Measurements from ENCODE around the gene TTC21B.

The TTC21B gene

GRCh38 chr2:165840333-165840958 lies 113.1 kb downstream of the TTC21B start:
- no peak overlapping the region for H3K27ac ChIP-seq (ENCODE audit: low read depth, low read length)
- no peak overlapping the region for H3K4me3 ChIP-seq (ENCODE audit: low read depth, low read length)
- no peaks in the 10 kb centered on the region for H3K9me3 ChIP-seq (ENCODE audit: control insufficient read depth, insufficient read depth, low read length)
- H3K4me1 ChIP-seq (ENCODE audit: control insufficient read depth, insufficient read depth, low read length), result peaks cover 36% of the 10 kb centered on the region
- H3K36me3 ChIP-seq (ENCODE audit: control insufficient read depth, insufficient read depth, low read length), result no peaks in the 10 kb centered on the region
- no peaks in the 10 kb centered on the region for H3K27me3 ChIP-seq (ENCODE audit: control insufficient read depth, insufficient read depth, low read length)
- no peak overlapping the region for H3K9ac ChIP-seq (ENCODE audit: low read depth, low read length)

GRCh38 chr2:165839610-165840009 lies 114.0 kb downstream of the TTC21B start:
- Histone ChIP-seq H3K9ac (ENCODE audit: low read depth, low read length) (no peak overlapping the region), H3K4me1 (ENCODE audit: control insufficient read depth, insufficient read depth, low read length) (peaks cover 28% of the 10 kb centered on the region), H3K27ac (ENCODE audit: low read depth, low read length) (no peak overlapping the region), H3K36me3 (ENCODE audit: control insufficient read depth, insufficient read depth, low read length) (no peaks in the 10 kb centered on the region), H3K9me3 (ENCODE audit: control insufficient read depth, insufficient read depth, low read length) (no peaks in the 10 kb centered on the region), H3K4me3 (ENCODE audit: low read depth, low read length) (no peak overlapping the region), H3K27me3 (ENCODE audit: control insufficient read depth, insufficient read depth, low read length) (no peaks in the 10 kb centered on the region)

GRCh38 chr2:165837122-165837521 lies 116.5 kb downstream of the TTC21B start:
- H3K36me3 ChIP-seq (ENCODE audit: control insufficient read depth, insufficient read depth, low read length), result no peaks in the 10 kb centered on the region
- no peaks in the 10 kb centered on the region for H3K27me3 ChIP-seq (ENCODE audit: control insufficient read depth, insufficient read depth, low read length)
- H3K4me1 ChIP-seq (ENCODE audit: control insufficient read depth, insufficient read depth, low read length), result peaks cover 5% of the 10 kb centered on the region; the same call in 1 of the 2 replicates
- H3K9ac ChIP-seq (ENCODE audit: low read depth, low read length), result no peak overlapping the region
- H3K27ac ChIP-seq (ENCODE audit: low read depth, low read length), result no peak overlapping the region
- H3K4me3 ChIP-seq (ENCODE audit: low read depth, low read length), result no peak overlapping the region
- H3K9me3 ChIP-seq (ENCODE audit: control insufficient read depth, insufficient read depth, low read length), result no peaks in the 10 kb centered on the region

GRCh38 chr2:165835363-165835762 lies 118.2 kb downstream of the TTC21B start:
- H3K27ac ChIP-seq (ENCODE audit: low read depth, low read length), result no peak overlapping the region
- H3K9me3 ChIP-seq (ENCODE audit: control insufficient read depth, insufficient read depth, low read length), result no peaks in the 10 kb centered on the region
- H3K27me3 ChIP-seq (ENCODE audit: control insufficient read depth, insufficient read depth, low read length), result no peaks in the 10 kb centered on the region
- no peaks in the 10 kb centered on the region for H3K36me3 ChIP-seq (ENCODE audit: control insufficient read depth, insufficient read depth, low read length)
- H3K9ac ChIP-seq (ENCODE audit: low read depth, low read length), result no peak overlapping the region
- no peak overlapping the region for H3K4me3 ChIP-seq (ENCODE audit: low read depth, low read length)
- H3K4me1 ChIP-seq (ENCODE audit: control insufficient read depth, insufficient read depth, low read length), result 0 out of 2 replicates have a peak, but pooled peaks cover 3% of the 10 kb centered on the region

GRCh38 chr2:165833156-165833555 lies 120.4 kb downstream of the TTC21B start:
- H3K27ac ChIP-seq (ENCODE audit: low read depth, low read length), result no peak overlapping the region
- no peaks in the 10 kb centered on the region for H3K36me3 ChIP-seq (ENCODE audit: control insufficient read depth, insufficient read depth, low read length)
- no peak overlapping the region for H3K4me3 ChIP-seq (ENCODE audit: low read depth, low read length)
- H3K9ac ChIP-seq (ENCODE audit: low read depth, low read length), result no peak overlapping the region
- no peaks in the 10 kb centered on the region for H3K9me3 ChIP-seq (ENCODE audit: control insufficient read depth, insufficient read depth, low read length)
- H3K27me3 ChIP-seq (ENCODE audit: control insufficient read depth, insufficient read depth, low read length), result no peaks in the 10 kb centered on the region
- no peaks in the 10 kb centered on the region for H3K4me1 ChIP-seq (ENCODE audit: control insufficient read depth, insufficient read depth, low read length)

- Histone ChIP-seq H3K27ac (ENCODE audit: low read depth, low read length) (no peak overlapping the region), H3K9ac (ENCODE audit: low read depth, low read length) (no peak overlapping the region), H3K4me3 (ENCODE audit: low read depth, low read length) (no peak overlapping the region), H3K27me3 (ENCODE audit: control insufficient read depth, insufficient read depth, low read length) (no peaks in the 10 kb centered on the region), H3K36me3 (ENCODE audit: control insufficient read depth, insufficient read depth, low read length) (no peaks in the 10 kb centered on the region), H3K9me3 (ENCODE audit: control insufficient read depth, insufficient read depth, low read length) (no peaks in the 10 kb centered on the region), H3K4me1 (ENCODE audit: control insufficient read depth, insufficient read depth, low read length) (no peaks in the 10 kb centered on the region)
Measured at GRCh38 chr2:165827921-165828276, 125.7 kb downstream of the TTC21B start.

GRCh38 chr2:165827016-165827920 lies 126.3 kb downstream of the TTC21B start:
- H3K27me3 ChIP-seq (ENCODE audit: control insufficient read depth, insufficient read depth, low read length), result no peaks in the 10 kb centered on the region
- H3K9me3 ChIP-seq (ENCODE audit: control insufficient read depth, insufficient read depth, low read length), result no peaks in the 10 kb centered on the region
- no peak overlapping the region for H3K27ac ChIP-seq (ENCODE audit: low read depth, low read length)
- H3K9ac ChIP-seq (ENCODE audit: low read depth, low read length), result no peak overlapping the region
- no peaks in the 10 kb centered on the region for H3K4me1 ChIP-seq (ENCODE audit: control insufficient read depth, insufficient read depth, low read length)
- no peak overlapping the region for H3K4me3 ChIP-seq (ENCODE audit: low read depth, low read length)
- no peaks in the 10 kb centered on the region for H3K36me3 ChIP-seq (ENCODE audit: control insufficient read depth, insufficient read depth, low read length)

GRCh38 chr2:165825041-165825440 lies 128.5 kb downstream of the TTC21B start:
- Histone ChIP-seq H3K27me3 (ENCODE audit: control insufficient read depth, insufficient read depth, low read length) (no peaks in the 10 kb centered on the region), H3K36me3 (ENCODE audit: control insufficient read depth, insufficient read depth, low read length) (no peaks in the 10 kb centered on the region), H3K4me1 (ENCODE audit: control insufficient read depth, insufficient read depth, low read length) (peaks cover 9% of the 10 kb centered on the region), H3K27ac (ENCODE audit: low read depth, low read length) (no peak overlapping the region), H3K4me3 (ENCODE audit: low read depth, low read length) (no peak overlapping the region), H3K9ac (ENCODE audit: low read depth, low read length) (no peak overlapping the region), H3K9me3 (ENCODE audit: control insufficient read depth, insufficient read depth, low read length) (no peaks in the 10 kb centered on the region)

All from HUES48 (cell line).